Measurements from ENCODE around the gene ARSJ.

ARSJ gene

DNA sequence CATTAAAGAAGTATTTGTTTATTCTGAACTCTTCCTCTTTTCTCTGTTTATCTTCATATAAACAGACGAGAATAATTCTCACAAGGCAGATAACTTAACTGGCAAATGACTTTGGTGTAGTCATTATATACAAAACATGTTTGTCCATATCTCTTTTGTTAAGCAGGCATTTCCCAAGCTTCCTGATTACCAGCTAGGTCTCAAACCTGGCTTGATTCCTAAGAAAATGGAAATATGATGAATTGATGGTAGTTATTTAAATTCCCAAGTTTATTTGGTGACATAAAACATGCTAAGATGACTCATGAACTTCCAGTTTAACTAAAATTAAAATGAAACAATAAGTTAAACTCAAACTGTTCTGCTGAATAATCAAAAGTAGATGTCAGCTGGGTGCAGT, 96.8 kb downstream of the ARSJ start:
- Histone ChIP-seq H3K27me3 (ENCODE audit: control insufficient read depth, insufficient read depth, low read length) (no peaks in the 10 kb centered on the region), H3K36me3 (ENCODE audit: control insufficient read depth, insufficient read depth, low read length) (no peaks in the 10 kb centered on the region), H3K9ac (ENCODE audit: low read depth, low read length) (no peak overlapping the region), H3K4me3 (ENCODE audit: low read depth, low read length) (no peak overlapping the region), H3K9me3 (ENCODE audit: control insufficient read depth, insufficient read depth, low read length) (no peaks in the 10 kb centered on the region), H3K4me1 (ENCODE audit: control insufficient read depth, insufficient read depth, low read length) (peaks cover 2% of the 10 kb centered on the region)

DNA sequence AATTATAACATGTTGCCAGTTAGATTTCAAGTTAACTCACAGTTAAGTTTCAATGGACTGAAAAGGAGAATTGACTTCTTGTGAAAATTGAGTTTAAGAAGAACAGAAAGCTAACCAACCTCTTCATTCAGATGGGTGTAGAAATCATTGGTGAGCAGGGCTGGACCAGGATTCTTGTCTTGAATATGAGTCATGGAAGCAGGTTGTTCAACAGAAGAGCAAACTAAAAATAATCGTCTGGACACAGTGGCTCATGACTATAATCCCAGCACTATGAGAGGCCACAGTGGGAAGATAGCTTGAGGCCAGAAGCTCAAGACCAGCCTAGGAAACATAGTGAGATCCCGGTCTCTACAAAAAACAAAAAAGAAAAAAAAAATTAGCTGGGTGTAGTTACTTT, 98.2 kb downstream of the ARSJ start:
- H3K4me3 ChIP-seq (ENCODE audit: low read depth, low read length): no peak overlapping the region
- no peaks in the 10 kb centered on the region for H3K36me3 ChIP-seq (ENCODE audit: control insufficient read depth, insufficient read depth, low read length)
- H3K9me3 ChIP-seq (ENCODE audit: control insufficient read depth, insufficient read depth, low read length): no peaks in the 10 kb centered on the region
- no peak overlapping the region for H3K9ac ChIP-seq (ENCODE audit: low read depth, low read length)
- no peaks in the 10 kb centered on the region for H3K27me3 ChIP-seq (ENCODE audit: control insufficient read depth, insufficient read depth, low read length)
- peaks cover under 1% of the 10 kb centered on the region for H3K4me1 ChIP-seq (ENCODE audit: control insufficient read depth, insufficient read depth, low read length)

DNA sequence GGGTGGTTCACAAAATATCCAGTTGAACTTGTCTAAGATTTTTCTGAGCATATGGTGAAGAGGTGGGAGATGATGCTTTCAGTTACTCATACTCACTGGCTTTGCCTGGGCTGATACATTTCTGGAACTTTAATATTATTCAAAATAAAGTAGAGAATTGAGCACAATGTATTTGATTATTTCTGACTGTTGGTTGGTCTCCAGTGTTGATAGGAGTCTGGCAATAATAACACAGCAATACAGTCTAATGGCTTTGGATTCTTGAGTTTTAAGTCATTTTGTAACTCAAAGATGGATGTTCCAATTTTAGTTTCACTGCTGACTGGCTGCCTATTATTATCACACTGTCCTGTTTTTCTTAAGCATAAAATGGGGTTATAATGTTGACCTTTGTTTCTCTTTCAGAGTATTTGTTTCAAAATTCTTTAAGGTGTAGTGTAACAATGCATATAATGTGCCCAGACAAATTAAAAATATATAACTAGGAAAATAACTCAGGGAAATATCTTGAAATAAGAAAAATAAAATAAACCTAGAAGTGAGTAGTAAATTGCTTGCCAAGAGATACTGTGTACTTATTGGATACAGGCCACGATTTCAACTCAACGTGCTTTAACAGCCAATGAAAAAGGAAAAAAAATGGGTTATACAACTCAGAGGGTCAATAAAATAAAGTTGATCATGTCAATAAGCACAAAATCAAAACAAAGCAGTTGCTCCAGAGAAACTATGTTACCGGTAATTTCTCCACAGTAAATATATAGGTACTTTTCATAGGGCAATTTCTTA, 99.0 kb downstream of the ARSJ start:
- Histone ChIP-seq H3K9me3 (ENCODE audit: control insufficient read depth, insufficient read depth, low read length) (no peaks in the 10 kb centered on the region), H3K36me3 (ENCODE audit: control insufficient read depth, insufficient read depth, low read length) (no peaks in the 10 kb centered on the region), H3K9ac (ENCODE audit: low read depth, low read length) (no peak overlapping the region), H3K27me3 (ENCODE audit: control insufficient read depth, insufficient read depth, low read length) (no peaks in the 10 kb centered on the region), H3K4me3 (ENCODE audit: low read depth, low read length) (no peak overlapping the region), H3K4me1 (ENCODE audit: control insufficient read depth, insufficient read depth, low read length) (peaks cover 2% of the 10 kb centered on the region)

DNA sequence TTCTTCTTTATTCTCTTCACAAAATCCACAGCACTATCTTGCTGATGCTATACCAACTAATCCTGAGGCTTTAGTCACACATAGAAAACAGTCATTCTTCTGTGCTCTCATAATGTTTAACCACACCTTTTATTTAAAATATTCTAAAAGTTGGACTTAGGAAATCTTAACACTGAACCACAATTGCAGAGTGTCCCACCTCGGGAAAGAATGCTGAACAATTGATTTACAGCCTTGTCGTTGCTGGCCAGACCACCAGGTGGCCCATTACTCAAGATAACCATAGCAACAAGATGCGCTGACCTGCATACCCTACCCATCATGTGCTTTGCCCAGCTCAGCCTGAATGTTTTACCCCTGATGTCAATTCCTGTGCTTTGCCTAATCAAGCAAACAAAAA, 100.8 kb downstream of the ARSJ start:
- no peak overlapping the region for H3K9ac ChIP-seq (ENCODE audit: low read depth, low read length)
- no peaks in the 10 kb centered on the region for H3K36me3 ChIP-seq (ENCODE audit: control insufficient read depth, insufficient read depth, low read length)
- H3K4me1 ChIP-seq (ENCODE audit: control insufficient read depth, insufficient read depth, low read length): peaks cover 5% of the 10 kb centered on the region
- H3K4me3 ChIP-seq (ENCODE audit: low read depth, low read length): no peak overlapping the region
- no peaks in the 10 kb centered on the region for H3K27me3 ChIP-seq (ENCODE audit: control insufficient read depth, insufficient read depth, low read length)
- H3K9me3 ChIP-seq (ENCODE audit: control insufficient read depth, insufficient read depth, low read length): no peaks in the 10 kb centered on the region

DNA sequence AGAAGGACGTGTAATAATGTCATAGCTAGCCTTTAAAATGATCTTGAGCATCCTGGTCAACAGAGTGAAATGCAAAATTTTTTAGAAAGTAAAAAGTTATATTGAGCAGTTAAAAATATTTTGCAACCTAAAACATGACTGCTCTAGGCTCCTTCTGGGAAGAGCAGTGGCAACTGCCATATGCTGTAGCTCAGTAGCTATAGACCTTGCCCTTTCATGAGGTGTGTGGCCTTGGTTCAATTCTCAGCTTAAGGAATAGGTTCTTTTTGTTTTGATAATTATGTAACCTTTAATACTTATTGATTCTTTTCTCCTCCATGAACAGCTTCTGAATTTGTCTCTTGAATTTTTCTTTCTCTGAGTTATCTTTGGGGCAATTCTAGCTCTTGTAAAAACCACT, 105.0 kb downstream of the ARSJ start:
- Histone ChIP-seq H3K36me3 (ENCODE audit: control insufficient read depth, insufficient read depth, low read length) (no peaks in the 10 kb centered on the region), H3K4me1 (ENCODE audit: control insufficient read depth, insufficient read depth, low read length) (peaks cover 12% of the 10 kb centered on the region), H3K27me3 (ENCODE audit: control insufficient read depth, insufficient read depth, low read length) (no peaks in the 10 kb centered on the region), H3K9me3 (ENCODE audit: control insufficient read depth, insufficient read depth, low read length) (no peaks in the 10 kb centered on the region), H3K9ac (ENCODE audit: low read depth, low read length) (no peak overlapping the region), H3K4me3 (ENCODE audit: low read depth, low read length) (no peak overlapping the region)

DNA sequence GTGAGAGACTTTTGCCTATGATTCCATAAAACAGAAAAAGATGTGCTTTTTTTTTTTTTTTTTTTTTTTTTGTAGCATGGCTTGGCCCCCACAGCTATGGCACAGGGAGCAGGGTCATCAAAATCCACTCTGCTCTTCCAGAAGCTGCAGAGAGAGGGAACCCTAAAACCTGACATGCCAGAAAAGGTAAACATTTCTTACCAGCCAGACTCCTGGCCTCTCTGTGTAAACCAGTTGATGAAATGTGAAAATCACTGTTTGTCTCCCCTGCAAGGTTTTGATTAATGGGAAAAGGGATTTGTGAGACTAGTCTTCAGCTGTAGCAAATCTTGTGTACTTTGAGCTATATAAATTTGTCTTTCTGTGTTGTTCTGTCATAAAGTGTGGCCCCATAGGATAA, 105.9 kb downstream of the ARSJ start:
- Histone ChIP-seq H3K27me3 (ENCODE audit: control insufficient read depth, insufficient read depth, low read length) (no peaks in the 10 kb centered on the region), H3K36me3 (ENCODE audit: control insufficient read depth, insufficient read depth, low read length) (no peaks in the 10 kb centered on the region), H3K4me1 (ENCODE audit: control insufficient read depth, insufficient read depth, low read length) (peaks cover 12% of the 10 kb centered on the region), H3K9me3 (ENCODE audit: control insufficient read depth, insufficient read depth, low read length) (no peaks in the 10 kb centered on the region), H3K9ac (ENCODE audit: low read depth, low read length) (no peak overlapping the region), H3K4me3 (ENCODE audit: low read depth, low read length) (no peak overlapping the region)

DNA sequence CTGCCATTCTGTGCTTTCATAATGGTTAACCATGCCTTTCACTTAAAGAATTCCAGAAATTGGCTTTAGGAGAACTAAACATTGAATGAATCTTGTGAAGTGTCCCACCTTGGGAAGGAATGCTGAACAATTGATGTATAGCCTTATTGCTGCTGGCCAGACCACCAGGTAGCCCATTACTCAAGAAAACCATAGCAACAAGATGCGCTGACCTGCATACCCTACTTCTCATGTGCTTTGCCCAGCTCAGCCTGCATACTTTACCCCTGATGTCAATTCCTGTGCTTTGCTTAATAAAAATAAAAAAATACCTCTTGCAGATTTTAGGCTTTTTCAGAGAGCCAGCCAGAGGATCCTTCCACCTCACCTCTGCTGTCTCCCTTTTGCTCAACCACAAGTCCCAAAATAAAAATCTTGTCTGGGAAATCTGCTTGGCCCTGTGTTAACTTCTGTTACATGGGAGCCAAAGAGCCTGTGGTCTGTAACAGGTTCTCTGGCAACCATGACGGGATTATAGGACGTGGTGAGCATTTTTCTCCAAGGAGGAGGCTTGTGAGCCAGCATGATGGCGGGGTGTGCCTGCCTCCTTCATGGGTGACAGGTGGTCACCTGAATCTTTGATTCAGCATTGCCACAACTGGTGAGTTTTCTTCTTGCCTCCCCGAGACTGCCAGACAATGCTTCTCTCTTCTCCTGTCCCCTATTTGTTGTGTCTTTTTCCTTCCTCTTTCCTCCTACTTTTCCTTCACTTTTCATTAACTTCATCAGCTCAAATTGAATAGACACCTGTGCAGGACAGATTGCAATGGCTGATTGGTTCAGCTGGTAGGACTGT, 106.8 kb downstream of the ARSJ start:
- Histone ChIP-seq H3K9ac (ENCODE audit: low read depth, low read length) (no peak overlapping the region), H3K9me3 (ENCODE audit: control insufficient read depth, insufficient read depth, low read length) (no peaks in the 10 kb centered on the region), H3K27me3 (ENCODE audit: control insufficient read depth, insufficient read depth, low read length) (no peaks in the 10 kb centered on the region), H3K36me3 (ENCODE audit: control insufficient read depth, insufficient read depth, low read length) (no peaks in the 10 kb centered on the region), H3K4me3 (ENCODE audit: low read depth, low read length) (no peak overlapping the region), H3K4me1 (ENCODE audit: control insufficient read depth, insufficient read depth, low read length) (peaks cover 12% of the 10 kb centered on the region)

DNA sequence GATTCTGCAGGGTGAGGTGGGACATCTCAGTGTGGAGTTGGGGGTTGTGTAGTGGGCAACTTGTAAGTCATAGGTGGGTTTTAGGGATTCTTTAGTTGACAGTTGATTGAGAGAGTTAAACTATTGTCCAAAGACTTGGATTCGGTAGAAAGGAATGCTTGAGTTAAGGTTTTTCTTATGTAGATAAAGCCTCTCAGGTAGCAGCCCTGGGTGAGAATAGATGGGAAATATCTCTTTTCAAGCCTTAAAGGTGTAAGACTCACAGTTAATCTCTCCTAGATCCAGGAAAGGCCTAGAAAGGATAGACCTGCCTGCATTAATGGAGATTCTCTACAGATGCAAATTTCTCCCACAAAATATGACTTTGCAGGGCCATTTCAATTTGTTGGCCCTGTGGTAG, 108.4 kb downstream of the ARSJ start:
- peaks cover 12% of the 10 kb centered on the region for H3K4me1 ChIP-seq (ENCODE audit: control insufficient read depth, insufficient read depth, low read length)
- H3K36me3 ChIP-seq (ENCODE audit: control insufficient read depth, insufficient read depth, low read length): no peaks in the 10 kb centered on the region
- H3K9me3 ChIP-seq (ENCODE audit: control insufficient read depth, insufficient read depth, low read length): no peaks in the 10 kb centered on the region
- H3K4me3 ChIP-seq (ENCODE audit: low read depth, low read length): no peak overlapping the region
- H3K9ac ChIP-seq (ENCODE audit: low read depth, low read length): no peak overlapping the region
- H3K27me3 ChIP-seq (ENCODE audit: control insufficient read depth, insufficient read depth, low read length): no peaks in the 10 kb centered on the region

DNA sequence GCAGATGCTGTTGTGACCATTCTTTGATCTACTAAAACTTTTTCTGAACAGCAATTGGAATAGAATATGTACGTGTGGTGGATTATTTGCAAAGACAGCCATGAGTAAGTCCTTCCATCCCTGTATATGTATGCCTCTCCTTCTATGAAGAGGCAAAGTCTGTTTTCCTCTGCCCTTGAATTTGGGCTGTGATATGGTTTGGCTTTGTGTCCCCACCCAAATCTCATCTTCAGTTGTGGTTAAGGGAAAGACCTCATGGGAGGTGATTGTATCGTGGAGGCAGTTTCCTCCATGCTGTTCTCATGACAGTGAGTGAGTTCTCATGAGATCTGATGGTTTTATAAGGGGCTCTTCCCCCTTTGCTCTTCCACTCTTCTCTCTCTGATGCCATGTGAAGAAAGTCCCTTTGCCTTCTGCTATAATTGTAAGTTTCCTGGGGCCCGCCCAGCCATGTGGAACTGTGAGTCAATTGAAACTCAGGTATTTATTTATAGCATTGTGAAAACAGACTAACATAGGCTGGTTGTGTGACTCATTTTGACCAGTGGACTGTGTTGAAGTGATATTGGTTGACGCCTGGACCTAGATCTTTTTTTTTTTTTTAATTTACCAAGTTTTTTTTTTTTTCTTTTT, 109.6 kb downstream of the ARSJ start:
- Histone ChIP-seq H3K9me3 (ENCODE audit: control insufficient read depth, insufficient read depth, low read length) (no peaks in the 10 kb centered on the region), H3K36me3 (ENCODE audit: control insufficient read depth, insufficient read depth, low read length) (no peaks in the 10 kb centered on the region), H3K9ac (ENCODE audit: low read depth, low read length) (no peak overlapping the region), H3K4me3 (ENCODE audit: low read depth, low read length) (no peak overlapping the region), H3K27me3 (ENCODE audit: control insufficient read depth, insufficient read depth, low read length) (no peaks in the 10 kb centered on the region), H3K4me1 (ENCODE audit: control insufficient read depth, insufficient read depth, low read length) (peaks cover 7% of the 10 kb centered on the region)

DNA sequence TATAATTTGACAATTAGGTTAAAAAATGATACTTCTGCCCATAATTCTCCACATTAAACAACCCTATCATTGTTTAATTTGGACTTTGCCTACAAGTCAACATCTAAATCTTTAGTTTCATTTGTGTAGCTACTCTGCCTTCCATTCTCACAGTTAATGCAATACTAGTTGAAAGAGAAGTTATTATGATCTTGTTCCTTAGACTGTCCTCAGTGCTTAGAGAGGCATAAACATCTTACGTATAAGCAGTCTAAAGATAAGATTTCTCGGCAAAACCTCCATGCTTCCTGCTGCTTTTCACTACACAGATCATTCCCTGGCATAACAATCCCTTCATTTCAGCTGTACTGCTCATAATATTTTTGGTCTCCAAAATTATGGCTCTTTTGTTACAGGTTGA, 112.8 kb downstream of the ARSJ start:
- no peaks in the 10 kb centered on the region for H3K9me3 ChIP-seq (ENCODE audit: control insufficient read depth, insufficient read depth, low read length)
- no peaks in the 10 kb centered on the region for H3K27me3 ChIP-seq (ENCODE audit: control insufficient read depth, insufficient read depth, low read length)
- no peak overlapping the region for H3K9ac ChIP-seq (ENCODE audit: low read depth, low read length)
- no peaks in the 10 kb centered on the region for H3K36me3 ChIP-seq (ENCODE audit: control insufficient read depth, insufficient read depth, low read length)
- H3K4me1 ChIP-seq (ENCODE audit: control insufficient read depth, insufficient read depth, low read length): peaks cover 7% of the 10 kb centered on the region
- no peak overlapping the region for H3K4me3 ChIP-seq (ENCODE audit: low read depth, low read length)

DNA sequence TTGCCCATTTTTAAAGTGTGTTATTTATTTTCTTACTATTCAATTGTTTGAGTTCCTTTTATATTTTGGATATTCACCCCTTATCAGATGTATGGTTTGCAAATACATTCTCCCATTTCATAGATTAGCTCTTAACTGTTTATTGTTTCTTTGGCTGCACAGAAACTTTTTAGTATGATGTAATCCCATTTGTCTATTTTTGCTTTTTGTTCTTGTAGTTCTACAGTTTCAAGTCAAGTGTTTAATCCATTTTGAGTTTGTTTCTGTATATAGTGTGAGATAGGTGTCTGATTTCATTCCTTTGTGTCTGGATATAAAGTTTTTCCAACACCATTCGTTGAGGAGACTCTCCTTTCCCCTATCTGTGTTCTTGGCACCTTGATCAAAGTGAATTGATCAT, 120.5 kb downstream of the ARSJ start:
- no peak overlapping the region for H3K4me3 ChIP-seq (ENCODE audit: low read depth, low read length)

More for the DNA sequence above, 120.5 kb downstream of the ARSJ start:
- H3K9ac ChIP-seq (ENCODE audit: low read depth, low read length): no peak overlapping the region
- H3K27me3 ChIP-seq (ENCODE audit: control insufficient read depth, insufficient read depth, low read length): no peaks in the 10 kb centered on the region
- H3K4me1 ChIP-seq (ENCODE audit: control insufficient read depth, insufficient read depth, low read length): no peaks in the 10 kb centered on the region
- no peaks in the 10 kb centered on the region for H3K9me3 ChIP-seq (ENCODE audit: control insufficient read depth, insufficient read depth, low read length)
- H3K36me3 ChIP-seq (ENCODE audit: control insufficient read depth, insufficient read depth, low read length): no peaks in the 10 kb centered on the region

All from iPS-15b (cell line).